HG03097 (cell line): ENCODE measurements around the gene SLC17A7.

Experiments used
- ATAC-seq: cut with Tn5 transposase; IDR thresholded peaks from one replicate; pipeline ENCODE4 v1.9.1; 2021; ENCODE audit not compliant: unreplicated experiment, low FRiP score

The SLC17A7 gene

DNA sequence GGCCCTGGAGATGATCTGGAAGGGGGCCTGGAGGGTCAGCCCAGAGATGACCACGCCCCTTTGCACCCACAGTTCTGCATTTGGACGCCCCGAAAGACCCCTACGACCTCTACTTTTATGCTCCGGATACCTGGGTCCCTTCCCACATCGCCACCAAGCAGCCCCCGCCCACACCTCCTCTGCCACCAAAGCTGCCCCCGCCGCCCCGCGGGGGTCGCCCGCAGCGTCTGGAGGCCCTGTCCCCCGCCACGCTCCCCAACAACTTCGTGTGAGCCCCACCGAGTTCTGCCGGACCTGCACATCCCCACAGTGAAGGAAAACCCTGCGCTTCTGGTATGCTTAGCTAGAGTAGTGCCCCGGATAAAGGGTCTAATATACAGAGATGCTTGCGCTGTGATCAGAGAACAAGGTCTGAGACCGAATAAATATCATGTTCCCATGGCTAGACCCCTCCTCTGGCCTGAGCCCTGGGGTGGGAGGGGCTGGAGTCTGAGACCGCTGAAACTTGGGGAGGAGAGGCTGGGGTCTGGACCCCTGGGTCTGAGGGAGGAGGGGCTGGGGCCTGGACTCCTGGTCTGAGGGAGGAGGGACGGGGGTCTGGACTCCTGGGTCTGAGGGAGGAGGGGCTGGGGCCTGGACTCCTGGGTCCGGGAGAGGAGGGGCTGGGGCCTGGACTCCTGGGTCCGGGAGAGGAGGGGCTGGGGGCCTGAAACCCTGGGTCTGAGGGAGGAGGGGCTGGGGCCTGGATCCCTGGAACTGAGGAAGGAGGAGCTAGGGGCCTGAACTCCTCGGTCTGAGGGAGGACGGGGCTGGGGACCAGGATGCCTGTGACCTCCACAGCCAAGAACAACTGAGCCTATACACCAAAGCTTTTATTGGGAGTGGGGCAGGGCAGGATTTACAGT lies 12.5 kb downstream of the SLC17A7 start:
- ATAC-seq = no peak

DNA sequence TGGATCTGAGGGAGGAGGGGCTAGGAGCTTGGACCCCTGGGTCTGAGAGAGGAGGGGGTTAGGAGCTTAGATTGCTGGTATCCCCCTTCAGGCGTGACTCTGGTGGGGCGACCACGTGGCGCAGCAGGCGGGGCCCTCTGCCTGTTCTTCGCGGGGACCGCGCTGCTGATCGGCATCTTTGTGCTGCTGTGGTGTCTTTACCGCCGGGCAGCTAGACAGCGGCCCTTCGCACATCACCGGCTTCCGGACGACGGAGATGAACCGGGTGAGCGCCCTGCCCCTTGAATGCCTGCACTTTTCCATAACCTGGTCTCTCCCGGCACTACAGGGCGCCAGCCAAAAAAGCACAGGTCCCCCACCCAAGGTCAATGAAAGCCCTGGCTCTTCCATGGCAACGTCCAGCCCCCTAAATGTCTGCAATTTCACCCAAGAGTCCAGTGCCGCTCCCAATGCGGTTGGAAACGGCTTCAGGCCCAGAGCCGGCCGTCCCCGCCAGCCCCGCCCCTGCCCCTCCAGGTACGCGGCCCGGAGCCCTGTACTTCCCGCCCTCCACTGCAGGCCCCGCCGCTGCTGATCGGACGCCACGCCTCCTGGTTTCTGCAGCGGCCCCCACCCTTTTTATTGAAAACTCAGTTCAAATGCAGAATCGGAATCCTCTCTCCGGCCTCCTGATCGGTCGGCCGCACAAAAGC lies 13.3 kb downstream of the SLC17A7 start:
- ATAC-seq = no peak

DNA sequence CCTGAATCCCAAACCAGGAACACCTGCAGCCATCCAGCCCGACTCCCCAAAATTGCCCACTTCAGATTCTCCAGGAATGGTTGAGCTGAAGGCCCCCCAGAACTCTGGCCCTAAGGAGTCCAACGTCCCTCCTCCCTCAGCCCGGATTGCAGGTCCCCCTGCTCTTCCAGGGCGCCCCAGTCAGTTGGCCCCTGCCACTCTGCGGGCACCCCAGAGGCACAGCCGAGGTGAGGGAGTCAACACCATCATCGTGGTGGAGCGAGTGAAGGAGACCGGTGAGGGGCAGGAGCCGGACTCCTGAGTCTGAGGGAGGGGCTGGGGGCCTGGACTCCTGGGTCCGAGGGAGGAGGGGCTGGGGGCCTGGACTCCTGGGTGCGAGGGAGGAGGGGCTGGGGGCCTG lies 14.0 kb downstream of the SLC17A7 start:
- no peak for ATAC-seq

DNA sequence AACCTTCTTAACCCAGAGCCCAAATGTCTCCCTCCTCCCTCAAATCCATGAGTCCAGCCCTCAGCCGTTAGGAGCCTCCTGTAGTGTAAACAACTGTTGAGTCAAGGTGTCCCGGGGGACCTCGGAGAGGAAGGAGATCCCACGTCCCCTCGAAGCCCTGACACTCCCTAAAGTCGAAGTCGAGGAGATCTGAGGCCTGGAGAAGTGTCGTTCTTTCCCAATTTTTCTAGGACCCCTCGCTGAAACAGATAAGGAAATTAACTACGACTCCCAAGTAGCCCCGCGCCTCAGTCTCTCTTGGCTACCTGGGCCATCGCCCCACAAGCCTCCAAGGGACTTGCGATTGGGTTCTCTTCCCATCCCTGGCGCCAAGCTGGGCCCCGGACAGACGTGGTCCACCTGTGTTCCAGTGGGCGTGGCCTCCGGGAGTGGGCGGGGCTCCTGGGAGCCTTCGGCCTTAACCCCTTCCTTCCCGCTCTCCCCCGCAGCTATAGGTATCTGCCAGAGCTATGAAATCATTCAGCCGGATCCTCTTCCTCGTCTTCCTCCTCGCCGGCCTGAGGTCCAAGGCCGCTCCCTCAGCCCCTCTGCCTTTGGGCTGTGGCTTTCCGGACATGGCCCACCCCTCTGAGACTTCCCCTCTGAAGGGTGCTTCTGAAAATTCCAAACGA lies 15.3 kb downstream of the SLC17A7 start:
- ATAC-seq = no peak

DNA sequence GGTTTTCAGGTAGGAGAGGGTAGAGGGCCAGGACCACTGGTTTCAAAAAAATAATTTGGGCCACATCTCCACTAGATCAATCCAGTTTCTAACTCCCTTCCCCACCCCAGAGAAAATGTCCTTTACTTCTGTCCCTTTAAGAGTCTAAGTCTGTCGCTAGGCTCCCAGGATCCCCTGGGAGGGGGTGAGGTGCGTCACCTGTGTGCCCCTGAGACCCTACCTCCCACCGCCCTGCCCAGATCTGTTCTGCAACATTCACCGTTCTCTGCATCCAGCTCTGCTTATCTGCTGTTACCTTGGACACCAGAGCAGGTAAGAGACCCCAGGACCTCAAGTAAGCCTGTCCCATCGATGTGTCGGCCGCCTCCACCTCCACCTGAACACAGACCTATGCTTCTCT lies 16.1 kb downstream of the SLC17A7 start, which contains the start of gene GFY:
GFY (plus strand) TSS at position 211 of the 400 bp plus-strand sequence. CDS start 1,043 bp downstream, outside the sequence.
- ATAC-seq = no peak

DNA sequence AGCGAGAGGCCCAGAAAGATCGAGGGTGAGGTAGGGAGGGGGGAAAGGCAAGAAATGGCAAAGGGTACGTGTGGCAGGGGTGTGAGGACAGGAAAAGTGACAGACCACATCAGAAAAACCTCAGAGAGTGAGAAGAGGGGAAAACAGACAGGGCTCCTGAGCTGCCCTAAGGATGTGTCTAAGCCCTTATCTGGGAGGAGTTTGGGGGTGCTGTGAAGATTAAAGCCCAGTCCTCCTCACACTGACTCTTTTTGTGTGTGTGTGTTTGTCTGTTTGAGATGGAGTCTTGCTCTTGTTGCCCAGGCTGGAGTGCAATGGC lies 17.4 kb downstream of the SLC17A7 start:
- ATAC-seq = no peak

DNA sequence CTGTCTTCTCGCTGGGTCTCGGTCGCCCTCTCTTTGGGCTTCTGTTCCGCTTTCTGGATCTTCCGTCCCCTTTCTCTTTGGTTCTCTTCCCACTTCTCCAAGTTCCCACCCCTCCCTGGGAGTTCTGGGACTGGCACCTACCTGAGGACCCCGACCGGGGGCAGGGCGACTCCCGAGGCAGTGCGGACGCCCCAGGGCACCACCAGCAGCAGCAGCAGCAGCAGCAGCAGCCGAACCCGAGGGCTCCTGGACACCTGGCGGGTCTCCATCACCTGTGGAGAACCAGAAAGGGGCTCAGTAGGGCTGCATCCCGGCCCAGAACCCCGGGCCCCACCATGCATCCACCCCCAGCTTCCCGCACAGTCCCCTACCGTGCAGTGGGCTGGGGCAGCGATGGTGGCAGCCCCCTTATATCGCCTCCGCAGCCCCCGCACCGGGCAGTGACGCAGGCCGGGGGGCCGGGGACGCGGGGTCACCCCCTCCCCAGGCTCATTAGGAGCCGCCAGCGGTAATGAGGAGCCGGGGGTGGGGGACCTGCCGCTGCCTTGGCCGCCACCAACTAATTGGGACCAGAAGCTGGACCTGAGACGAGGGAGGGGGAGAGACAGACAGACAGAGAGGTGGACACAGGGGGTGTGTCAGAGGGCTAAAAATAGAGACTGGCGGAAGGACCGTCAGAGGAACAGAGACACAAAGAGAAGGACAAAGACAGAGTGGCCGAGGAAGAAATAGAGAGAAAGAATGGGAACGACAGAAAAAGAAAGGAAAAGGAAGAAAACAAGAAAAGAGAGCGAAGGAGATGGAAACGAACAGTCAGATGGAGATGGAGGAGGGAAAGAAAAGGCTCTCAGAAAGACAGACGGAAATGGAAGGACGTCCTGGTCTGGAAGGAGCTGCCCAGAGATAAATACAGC lies 18.0 kb downstream of the SLC17A7 start, which contains the start of gene PTH2:
PTH2 (minus strand) TSS at position 371 of the 914 bp plus-strand sequence; CDS start at position 269, 102 bp downstream.
- ATAC-seq = no peak

DNA sequence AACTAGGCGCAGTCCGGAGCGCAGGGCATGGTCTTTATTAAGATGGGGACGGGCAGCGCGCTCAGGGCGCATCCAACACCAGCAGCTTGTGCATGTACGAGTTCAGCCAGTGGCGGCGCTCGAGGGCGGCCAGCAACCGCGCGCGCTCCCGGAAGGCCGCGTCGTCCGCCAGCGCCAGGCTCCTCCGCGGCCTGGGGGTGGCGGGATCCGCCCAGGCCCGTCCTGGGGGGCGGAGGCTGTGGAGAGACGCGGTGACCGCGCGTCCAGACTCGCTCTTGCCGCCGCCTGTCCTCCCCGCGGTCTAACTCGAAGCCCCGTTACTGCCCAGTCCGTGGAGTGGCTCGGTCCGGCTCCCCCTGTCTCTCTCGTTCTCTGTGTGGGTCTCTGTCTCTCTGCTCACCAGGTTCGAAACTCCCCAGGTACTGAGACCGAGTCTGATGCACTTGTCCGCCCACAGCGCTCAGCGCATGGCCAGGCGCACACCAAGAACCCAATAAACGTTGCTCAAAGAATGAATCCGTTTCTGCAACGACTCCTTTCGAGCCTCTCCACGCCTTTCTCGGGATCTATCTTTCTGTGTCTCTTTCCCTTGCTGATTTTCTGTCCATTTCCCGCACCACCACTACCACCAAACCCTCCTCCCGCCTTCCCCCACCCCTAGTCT lies 18.8 kb downstream of the SLC17A7 start:
- no peak for ATAC-seq

DNA sequence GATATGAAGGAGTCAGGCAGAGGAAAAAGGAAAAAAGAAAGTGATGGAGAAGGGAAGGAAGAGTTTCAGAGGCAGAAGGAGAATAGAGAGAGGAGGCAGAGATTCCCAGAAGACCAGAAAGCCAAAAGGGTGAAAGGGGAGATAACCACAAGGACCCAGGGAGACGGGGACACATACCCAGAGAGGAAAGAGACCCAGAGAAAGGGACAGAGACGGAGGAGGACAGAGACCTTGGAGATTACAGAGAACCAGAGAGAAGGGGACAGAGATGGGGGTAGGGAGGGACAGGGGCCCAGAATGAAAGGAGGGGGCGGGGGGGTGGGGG lies 19.5 kb downstream of the SLC17A7 start:
- no peak for ATAC-seq

DNA sequence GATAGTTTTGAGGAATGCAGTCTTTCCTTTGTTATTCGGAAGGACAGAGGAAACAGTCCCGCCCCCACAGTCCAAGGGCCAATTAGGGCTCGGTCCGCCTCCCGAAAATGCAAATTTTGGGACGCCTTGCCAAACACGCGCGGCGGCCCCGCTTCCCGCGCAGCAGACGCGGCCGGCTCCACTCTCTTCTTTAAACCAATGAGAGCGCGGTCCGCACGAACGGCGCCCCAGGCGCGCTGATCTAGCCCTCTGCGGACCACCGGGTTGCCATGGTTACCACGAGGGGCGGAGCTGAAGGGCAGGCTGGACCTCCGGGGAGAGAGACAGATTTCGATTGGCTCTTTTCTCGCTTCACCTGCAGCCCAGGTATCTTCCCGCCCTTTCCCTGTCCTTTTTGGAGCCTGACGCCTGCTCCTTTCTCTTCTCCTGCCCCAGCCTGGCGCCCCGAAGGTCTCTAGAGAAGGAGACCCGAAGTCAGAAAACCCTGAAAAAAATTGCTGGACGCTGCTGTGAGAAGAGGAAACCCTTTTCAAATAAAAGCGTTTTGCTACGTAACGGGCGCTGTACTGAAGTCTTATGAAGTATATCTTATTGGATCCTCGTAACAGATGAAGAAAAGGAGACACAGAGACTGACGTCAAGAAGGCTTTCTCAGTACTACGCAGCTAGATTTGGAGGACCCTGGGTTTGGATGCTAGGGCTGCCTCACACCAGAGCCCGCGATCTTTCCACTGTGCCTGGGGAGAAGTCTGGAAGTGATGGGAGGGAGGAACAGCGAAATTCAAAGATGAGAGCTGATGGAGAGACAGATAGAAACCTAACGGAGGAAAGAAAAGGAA lies 20.1 kb downstream of the SLC17A7 start:
- no peak for ATAC-seq

DNA sequence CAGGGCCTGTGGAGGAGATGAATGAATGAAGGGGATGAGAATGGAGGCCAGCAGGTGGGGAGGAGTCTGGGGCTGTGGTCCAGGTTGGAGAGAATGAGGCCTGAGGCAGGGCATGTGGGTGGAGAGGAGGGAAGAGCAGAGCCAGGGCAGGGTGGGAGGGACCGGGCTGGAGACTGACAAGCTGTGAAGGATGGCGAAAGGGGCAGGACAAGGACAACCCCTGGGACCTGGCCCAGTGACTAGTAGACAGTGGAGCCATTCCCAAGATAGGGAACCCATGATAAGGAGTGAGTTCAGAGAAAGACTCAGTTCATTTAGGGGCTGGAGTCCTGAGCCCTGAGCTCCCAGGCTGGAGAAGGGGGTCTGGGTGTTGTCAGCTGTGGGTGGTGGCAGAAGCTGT lies 21.1 kb downstream of the SLC17A7 start:
- ATAC-seq = no peak

DNA sequence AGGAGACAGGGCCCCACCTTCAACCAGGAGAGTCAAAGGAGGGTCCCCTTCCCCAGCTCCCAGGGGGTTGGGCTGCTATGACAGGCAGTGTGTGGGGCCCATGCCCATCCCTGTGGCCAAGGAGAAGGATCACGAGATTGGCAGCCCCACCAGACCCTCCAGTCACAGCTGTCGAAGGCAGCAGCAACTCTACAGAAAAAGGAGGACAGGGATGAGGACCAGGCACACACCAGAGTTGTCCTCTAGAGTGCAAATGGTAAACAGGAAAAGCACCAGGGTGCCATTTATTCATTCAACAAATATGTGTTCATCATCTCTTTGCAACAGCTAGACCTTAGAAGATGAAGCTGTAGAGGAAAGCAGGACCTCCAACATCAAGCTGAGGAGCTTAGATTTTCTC lies 22.2 kb downstream of the SLC17A7 start:
- ATAC-seq = no peak

DNA sequence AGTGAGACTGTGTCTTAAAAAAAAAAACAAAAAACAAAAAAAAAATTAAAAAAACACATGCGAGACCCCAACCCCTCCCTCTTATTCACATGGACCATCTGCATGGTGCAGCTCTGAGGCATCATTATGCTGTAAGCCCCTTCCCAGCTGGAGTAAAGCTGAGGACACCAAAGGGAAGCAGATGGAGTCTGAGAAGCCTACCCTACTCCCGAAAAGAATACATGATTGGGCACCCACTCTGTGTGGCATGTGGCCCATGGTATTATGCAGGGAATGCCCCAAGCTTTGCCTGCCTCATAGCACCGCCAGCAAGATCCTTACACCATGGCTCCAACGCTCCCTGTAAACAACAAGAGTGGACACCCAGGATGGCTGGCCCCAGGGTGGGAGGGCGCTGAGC lies 22.8 kb downstream of the SLC17A7 start:
- ATAC-seq = no peak

DNA sequence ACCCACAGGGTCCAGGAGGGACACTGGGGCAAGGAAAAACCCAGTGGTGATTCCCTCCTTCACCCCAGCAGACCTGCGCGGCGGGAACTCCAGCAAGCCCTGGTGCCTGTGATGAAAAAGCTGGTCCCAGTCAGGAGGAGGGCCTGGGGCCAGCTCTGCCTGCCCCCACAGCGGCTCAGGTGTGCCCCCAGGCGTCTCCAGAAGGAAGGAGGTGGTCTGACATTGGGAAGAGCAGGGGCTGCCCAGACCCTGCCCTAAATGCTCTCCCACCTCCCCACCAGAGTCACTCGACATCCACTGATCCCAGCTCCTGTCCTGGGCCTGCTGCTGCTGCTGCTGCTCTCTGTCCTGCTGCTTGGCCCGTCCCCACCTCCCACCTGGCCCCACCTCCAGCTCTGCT lies 24.2 kb downstream of the SLC17A7 start:
- no peak for ATAC-seq

DNA sequence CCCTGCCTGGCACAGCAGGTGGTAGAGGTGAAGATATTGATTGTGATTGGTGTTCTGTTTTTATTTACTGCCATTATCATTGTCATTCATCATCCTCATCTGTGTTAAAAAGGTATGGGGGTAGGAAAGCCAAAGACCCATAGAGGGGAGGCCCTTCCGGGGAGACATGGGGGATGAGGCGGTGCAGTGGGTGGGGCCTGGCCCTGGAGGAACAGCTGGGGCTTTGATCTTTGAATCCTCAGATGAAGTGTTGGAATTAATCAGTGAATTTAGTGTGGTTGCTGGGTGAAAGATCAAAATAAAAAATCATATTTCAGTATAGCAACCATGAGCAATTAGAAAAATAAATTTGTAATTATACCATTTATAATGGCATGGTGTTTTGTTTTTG lies 25.5 kb downstream of the SLC17A7 start:
- ATAC-seq = no peak

DNA sequence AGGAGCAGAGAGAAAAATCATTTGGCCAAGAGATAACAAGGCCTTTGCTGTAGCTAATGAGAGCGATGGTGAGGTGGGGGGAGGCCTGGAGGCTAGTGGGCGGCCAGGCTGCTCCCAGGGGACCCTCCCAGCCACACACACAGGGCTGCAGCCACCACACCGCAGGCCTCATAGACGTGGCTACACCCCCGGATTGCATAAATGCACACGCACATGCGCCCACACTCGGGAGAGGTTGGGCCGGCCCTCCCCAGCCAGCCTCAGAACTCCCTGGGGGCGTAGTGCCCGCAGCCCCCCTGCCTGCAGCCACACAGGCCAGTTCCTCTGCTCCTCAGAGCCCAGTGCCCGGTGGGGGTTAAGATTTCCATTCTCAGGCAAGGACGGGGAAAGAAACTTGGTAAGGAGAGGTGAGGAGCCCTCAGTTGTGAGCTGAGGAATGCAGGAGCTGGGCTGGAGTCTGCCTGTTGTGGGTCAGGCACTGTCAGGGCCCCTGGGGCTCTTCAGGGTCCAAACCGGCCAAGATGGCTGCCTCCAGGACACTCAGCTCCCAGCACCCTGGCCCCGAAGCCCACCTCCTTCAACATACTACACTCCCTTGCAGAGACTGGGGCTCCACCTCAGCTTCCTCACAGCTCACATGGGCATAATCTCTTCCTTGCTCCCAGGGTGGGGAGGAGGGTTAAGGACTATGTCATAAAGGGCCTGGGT lies 26.1 kb downstream of the SLC17A7 start:
- no peak for ATAC-seq

DNA sequence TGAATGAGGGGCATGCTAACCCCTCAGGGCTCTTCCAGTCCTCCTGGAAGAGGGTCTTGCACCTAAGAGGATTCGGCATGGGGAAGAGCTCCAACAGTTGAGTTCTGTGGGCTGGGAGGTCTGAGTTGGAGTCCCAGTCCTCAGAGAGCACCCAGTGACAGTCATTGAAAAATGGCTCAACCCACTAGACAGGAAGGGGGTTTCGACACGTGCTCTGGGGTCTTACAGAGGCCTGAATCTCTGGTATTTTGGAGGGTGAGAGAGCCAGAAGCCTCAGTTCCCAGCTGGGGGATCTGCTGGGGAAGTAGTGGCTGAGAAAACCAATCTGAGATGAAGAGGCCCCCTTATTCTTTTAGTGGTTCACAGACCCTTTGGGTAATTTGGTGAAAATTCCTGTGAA lies 27.1 kb downstream of the SLC17A7 start:
- ATAC-seq = no peak

DNA sequence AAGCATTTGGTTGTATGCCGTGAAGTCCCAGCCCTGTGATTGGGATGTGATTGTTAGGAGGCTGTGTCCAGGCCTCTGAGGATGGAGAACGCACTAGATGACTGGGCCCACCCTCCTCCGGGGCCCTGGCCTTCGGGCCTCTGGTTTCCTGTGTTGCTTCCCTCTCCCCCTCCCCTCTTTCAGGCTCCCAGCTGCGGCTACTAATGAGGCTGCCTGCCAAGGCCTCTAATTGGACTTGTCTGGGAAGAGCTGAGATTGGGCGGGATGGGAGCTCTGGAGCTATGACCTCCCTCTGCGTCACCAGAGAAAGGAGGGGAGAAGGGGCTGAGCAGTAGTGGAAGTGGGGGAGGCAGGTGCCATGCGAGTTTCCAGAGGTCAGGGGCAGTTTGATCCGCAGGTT lies 28.0 kb downstream of the SLC17A7 start:
- no peak for ATAC-seq
